ENCODE results near the gene CACNA1D. TPM values are rescaled to one million over a fixed set of nuclear protein-coding genes. Genes with fewer than 3 reads are reported as not detected.

Gene CACNA1D
- total RNA-seq, 1 experiment from 2014 or later = 1.1 TPM

GRCh38 chr3:53818221-53819162 is 324.1 kb downstream of the CACNA1D start (continued):
- TF ChIP-seq ATF3 (IDR thresholded peaks at IDR 0.05) = no peak
- TF ChIP-seq ZFX (IDR thresholded peaks at IDR 0.05) = no peak
- no peak for TF ChIP-seq YY1 (IDR thresholded peaks at IDR 0.05; ENCODE audit: extremely low read depth, insufficient replicate concordance, low read depth, low read length)
- no peak for TF ChIP-seq EZH2 (IDR thresholded peaks at IDR 0.05)
- TF ChIP-seq SIN3A (IDR thresholded peaks at IDR 0.05; ENCODE audit: low read depth) = no peak

- no peak overlapping the region for H3K9ac ChIP-seq (ENCODE audit: low read length)
- H4K20me1 ChIP-seq (ENCODE audit: insufficient read depth) = no peaks in the 10 kb centered on the region
- no peaks in the 10 kb centered on the region; a peak in 1 of 4 replicates for H3K36me3 ChIP-seq (ENCODE audit: control insufficient read depth in 1 of 2, insufficient read depth in 2 of 2, low read length in 2 of 2)
- RAD21 ChIA-PET (ENCODE audit: low non-redundant PET in 1 of 2, low total read pairs in 2 of 2, uncharacterized antibody in 2 of 2, unreplicated experiment in 2 of 2) = no interaction called here
- CTCF ChIA-PET = no interaction called here
- H3K4me2 ChIP-seq (ENCODE audit: low read length) = no peak overlapping the region
- ATAC-seq (no peak), DNase-seq (ENCODE audit: low read depth, low spot score) (no peak)
- H3K4me1 ChIP-seq (ENCODE audit: control insufficient read depth in 1 of 2, insufficient read depth in 2 of 2, low read length in 2 of 2) = no peaks in the 10 kb centered on the region
- H3K9me2 ChIP-seq (ENCODE audit: insufficient read depth) = no peaks in the 10 kb centered on the region
- intact Hi-C loops (cut with micrococcal nuclease) = no loop called here
- no peaks in the 10 kb centered on the region for H3K79me2 ChIP-seq (ENCODE audit: insufficient read depth, low read length)
- TF ChIP-seq YY1 (IDR thresholded peaks at IDR 0.05; ENCODE audit: extremely low read depth, insufficient replicate concordance, low read depth, low read length) = no peak
- no peak for TF ChIP-seq TCF7L2 (IDR thresholded peaks at IDR 0.05; ENCODE audit: borderline replicate concordance, extremely low read depth, insufficient read depth, insufficient read length)
- TF ChIP-seq POLR2AphosphoS5 (IDR thresholded peaks at IDR 0.05; ENCODE audit: low read depth, low read length) = no peak
- TF ChIP-seq JUND (IDR thresholded peaks at IDR 0.05) = no peak
- no peak for TF ChIP-seq MAX (IDR thresholded peaks at IDR 0.05)
- TF ChIP-seq CBX3 (IDR thresholded peaks at IDR 0.05; ENCODE audit: low read depth) = no peak
- no peak for TF ChIP-seq CTCF (IDR thresholded peaks at IDR 0.05 in 2 of 3, conservative IDR thresholded peaks at IDR 0.05 in 1 of 3; ENCODE audit: borderline replicate concordance in 1 of 3, insufficient read depth in 1 of 3, low read depth in 2 of 3, low read length in 2 of 3)
- no peak for TF ChIP-seq FOSL1 (IDR thresholded peaks at IDR 0.05; ENCODE audit: low read depth)
- no peak for TF ChIP-seq SRF (IDR thresholded peaks at IDR 0.05; ENCODE audit: low read depth)
- no peak for TF ChIP-seq EZH2 (IDR thresholded peaks at IDR 0.05)
- TF ChIP-seq EZH2phosphoT487 (IDR thresholded peaks at IDR 0.05; ENCODE audit: borderline replicate concordance) = no peak
- no peak for TF ChIP-seq RAD21 (IDR thresholded peaks at IDR 0.05; ENCODE audit: low read depth)
- TF ChIP-seq EGR1 (IDR thresholded peaks at IDR 0.05; ENCODE audit: low read depth) = no peak
- no peak for TF ChIP-seq ZBTB33 (IDR thresholded peaks at IDR 0.05; ENCODE audit: extremely low read depth, insufficient replicate concordance, low read length)
- no peaks in the 10 kb centered on the region for H3K9me3 ChIP-seq (ENCODE audit: control insufficient read depth in 1 of 2, insufficient read depth in 1 of 2, low read depth in 1 of 2, low read length in 2 of 2)
- no peak overlapping the region for H3K4me3 ChIP-seq (replicated peaks in 1 of 2; ENCODE audit: low read depth in 1 of 2, low read length in 2 of 2)
- no peak overlapping the region for H2AFZ ChIP-seq (ENCODE audit: low read depth, low read length, poor library complexity, severe bottlenecking)
- no peaks in the 10 kb centered on the region for H3K27me3 ChIP-seq (ENCODE audit: insufficient read depth, low read length)
- BruUV-seq (replicated peaks) = no TSS peak
- POLR2A ChIA-PET = no interaction called here
- H3K27ac ChIP-seq (ENCODE audit: low read depth, low read length) = no peak overlapping the region
Measured at GRCh38 chr3:53819163-53819868, 324.9 kb downstream of the CACNA1D start.

Data from HCT116 (cell line).